ENCODE data around the gene RPS25.

RPS25 gene

GRCh38 chr11:119028346-119029068 is 10.4 kb upstream of the RPS25 start:
- TF ChIP-seq CTCF (IDR thresholded peaks at IDR 0.05), result no peak
- Histone ChIP-seq H3K4me3 (no peak overlapping the region), H3K27ac (no peak overlapping the region), H3K9me3 (no peaks in the 10 kb centered on the region), H3K27me3 (no peaks in the 10 kb centered on the region), H3K36me3 (peaks cover 0 to 44% (median 15%) of the 10 kb centered on the region in 3 donors), H3K4me1 (peaks cover 0 to 29% (median 10%) of the 10 kb centered on the region in 4 donors)
- intact Hi-C loops (cut with DNase I; ENCODE audit: low total_unique reads), result no loop called here
- DNase-seq, result no peak

GRCh38 chr11:119027561-119028345 is 9.6 kb upstream of the RPS25 start:
- H3K27ac ChIP-seq, result no peak overlapping the region
- no peaks in the 10 kb centered on the region for H3K27me3 ChIP-seq
- H3K4me3 ChIP-seq, result no peak overlapping the region
- TF ChIP-seq CTCF (IDR thresholded peaks at IDR 0.05), result no peak
- intact Hi-C loops (cut with DNase I; ENCODE audit: low total_unique reads), result no loop called here
- DNase-seq, result no peak
- peaks cover 4 to 52% (median 21%) of the 10 kb centered on the region in 3 donors for H3K36me3 ChIP-seq
- peaks cover 0 to 29% (median 12%) of the 10 kb centered on the region in 4 donors for H3K4me1 ChIP-seq
- no peaks in the 10 kb centered on the region for H3K9me3 ChIP-seq

GRCh38 chr11:119026970-119027369 is 8.8 kb upstream of the RPS25 start:
- Histone ChIP-seq H3K27ac (no peak overlapping the region), H3K4me1 (peaks cover 0 to 29% (median 12%) of the 10 kb centered on the region in 4 donors), H3K27me3 (no peaks in the 10 kb centered on the region), H3K36me3 (peaks cover 10 to 59% (median 27%) of the 10 kb centered on the region in 3 donors), H3K9me3 (no peaks in the 10 kb centered on the region), H3K4me3 (no peak overlapping the region)
- intact Hi-C loops (cut with DNase I; ENCODE audit: low total_unique reads), result no loop called here
- no peak for TF ChIP-seq CTCF (IDR thresholded peaks at IDR 0.05)
- DNase-seq, result no peak

GRCh38 chr11:119025978-119026766 is 8.0 kb upstream of the RPS25 start:
- peaks cover 0 to 34% (median 13%) of the 10 kb centered on the region in 4 donors for H3K4me1 ChIP-seq
- H3K36me3 ChIP-seq, result peaks cover 17 to 67% (median 34%) of the 10 kb centered on the region in 3 donors

More at GRCh38 chr11:119025978-119026766, 8.0 kb upstream of the RPS25 start:
- no peaks in the 10 kb centered on the region for H3K9me3 ChIP-seq
- H3K4me3 ChIP-seq, result no peak overlapping the region
- no peak for DNase-seq
- intact Hi-C loops (cut with DNase I; ENCODE audit: low total_unique reads), result no loop called here
- TF ChIP-seq CTCF (IDR thresholded peaks at IDR 0.05), result no peak
- peak overlapping the region in 1 of 2 donors; percentile 30 for H3K27ac ChIP-seq
- H3K27me3 ChIP-seq, result no peaks in the 10 kb centered on the region

Data from tibial artery (tissue), 4 donors.